Colon (tissue), 2 donors: Measurements from ENCODE around the gene SIM1.

Experiments used
- FAIRE-seq: peaks from 2 replicates; lab custom pipeline; 2012; peaks lifted over from hg19 to GRCh38; lab: Jason Lieb, UNC
- donor health status: control.
- donor health status: control.

The SIM1 gene

GRCh38 chr6:100470422-100471120 is 5.8 kb upstream of the SIM1 start:
- no peak for FAIRE-seq

GRCh38 chr6:100469101-100469859 is 4.6 kb upstream of the SIM1 start:
- FAIRE-seq: no peak

GRCh38 chr6:100468016-100468622 is 3.4 kb upstream of the SIM1 start:
- no peak for FAIRE-seq

GRCh38 chr6:100467129-100468015 is 2.7 kb upstream of the SIM1 start:
- FAIRE-seq: no peak

DNA sequence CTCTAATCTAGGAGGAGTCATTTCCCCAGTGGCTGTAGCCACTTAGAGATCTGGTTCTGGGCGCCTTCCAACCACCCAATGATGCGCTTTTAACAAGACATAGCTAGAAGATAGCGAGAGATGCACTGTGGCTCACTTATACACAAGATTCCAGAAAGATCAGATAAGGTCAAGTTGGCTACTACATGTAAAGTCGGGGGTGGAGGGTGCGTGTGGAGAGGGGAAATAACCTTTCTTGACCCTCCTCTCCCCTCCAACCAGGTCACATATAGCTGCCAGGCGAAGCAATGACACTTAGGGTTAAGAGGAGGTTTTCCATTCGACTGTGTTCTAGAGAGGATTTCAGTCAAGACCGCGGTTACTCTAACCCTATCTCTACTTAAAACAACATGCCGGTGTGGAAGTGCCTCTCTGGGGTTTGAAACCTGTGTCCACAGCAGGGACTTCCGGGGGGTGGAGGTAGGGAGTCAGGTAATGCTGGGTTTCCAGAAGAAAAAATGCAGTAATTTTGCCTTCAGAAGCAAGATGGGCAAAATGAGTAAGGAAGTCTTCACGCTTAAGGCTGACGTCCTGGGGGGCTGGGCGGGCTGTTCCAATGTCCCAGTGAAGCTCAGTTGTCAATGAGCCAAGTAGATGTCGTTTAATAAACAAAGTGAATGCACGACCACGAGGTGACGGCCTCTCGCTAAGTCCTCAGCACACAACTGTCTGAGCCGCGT is 1.8 kb upstream of the SIM1 start:
- no peak for FAIRE-seq

DNA sequence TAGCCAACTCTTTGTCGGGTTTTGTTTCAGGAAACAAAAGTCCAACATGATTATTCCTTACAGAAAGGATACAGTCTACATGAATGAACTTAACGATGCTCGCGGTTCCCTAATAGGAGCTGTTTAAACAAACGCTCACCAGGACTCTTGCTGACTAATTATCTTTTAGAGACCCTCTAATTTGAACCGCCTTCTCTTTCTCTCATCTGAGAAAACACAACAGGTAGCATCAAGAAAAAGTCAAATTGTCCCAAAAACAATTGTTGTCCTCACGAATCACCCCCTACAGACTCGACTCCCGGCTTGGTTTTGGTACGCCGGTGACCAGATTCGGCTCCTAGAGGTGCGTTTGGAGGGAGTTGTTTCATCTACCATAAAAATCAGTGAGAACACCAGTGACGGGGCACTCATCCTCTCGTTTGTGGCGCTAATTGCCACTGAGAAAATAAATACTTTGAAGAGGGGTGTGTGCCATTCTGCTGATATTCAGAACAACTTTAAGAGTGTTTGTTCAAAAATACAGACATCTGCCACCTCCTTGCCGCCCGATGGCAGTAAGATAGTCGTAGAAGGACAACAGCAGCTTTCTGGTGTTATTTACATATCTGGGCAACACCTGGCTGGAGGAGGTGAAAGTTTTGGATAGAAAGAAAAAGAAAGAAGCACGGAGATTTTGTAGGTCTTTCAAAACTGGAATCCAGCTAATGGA is 1.1 kb upstream of the SIM1 start:
- FAIRE-seq: no peak

DNA sequence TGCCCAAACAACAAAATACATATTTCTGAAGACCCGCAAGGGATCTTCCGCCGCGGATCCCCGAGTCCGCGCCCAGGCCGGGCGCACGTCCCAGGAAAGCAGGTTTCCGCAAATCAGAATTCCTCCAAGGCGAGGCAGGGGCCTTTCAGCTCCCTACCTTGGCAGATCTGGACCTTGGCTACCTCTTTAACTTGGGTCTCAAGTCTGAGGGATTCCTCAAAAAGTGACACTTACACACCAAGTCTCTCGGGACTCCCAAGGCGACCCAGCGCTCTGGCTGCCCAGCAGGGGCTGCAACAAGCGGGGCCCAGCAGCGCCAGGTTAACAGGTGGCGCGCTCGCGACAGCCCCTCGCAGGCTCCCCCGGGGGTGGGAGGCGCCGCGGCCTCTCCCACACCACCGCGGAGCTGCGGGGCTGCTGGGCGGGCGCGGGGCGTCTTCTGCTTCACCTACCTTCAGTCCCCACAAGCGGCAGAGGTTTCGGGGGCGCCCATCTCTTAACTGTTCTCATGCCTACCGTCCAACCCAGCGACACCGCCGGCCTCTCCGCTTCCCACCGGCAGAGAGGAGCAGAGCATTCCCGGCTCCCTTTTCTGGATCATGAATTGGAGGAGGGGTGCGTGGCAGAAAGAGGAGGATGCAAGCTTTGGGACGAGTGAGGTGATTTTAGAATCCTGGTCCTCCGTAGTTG is 414 bp downstream of the SIM1 start:
- FAIRE-seq: no peak

DNA sequence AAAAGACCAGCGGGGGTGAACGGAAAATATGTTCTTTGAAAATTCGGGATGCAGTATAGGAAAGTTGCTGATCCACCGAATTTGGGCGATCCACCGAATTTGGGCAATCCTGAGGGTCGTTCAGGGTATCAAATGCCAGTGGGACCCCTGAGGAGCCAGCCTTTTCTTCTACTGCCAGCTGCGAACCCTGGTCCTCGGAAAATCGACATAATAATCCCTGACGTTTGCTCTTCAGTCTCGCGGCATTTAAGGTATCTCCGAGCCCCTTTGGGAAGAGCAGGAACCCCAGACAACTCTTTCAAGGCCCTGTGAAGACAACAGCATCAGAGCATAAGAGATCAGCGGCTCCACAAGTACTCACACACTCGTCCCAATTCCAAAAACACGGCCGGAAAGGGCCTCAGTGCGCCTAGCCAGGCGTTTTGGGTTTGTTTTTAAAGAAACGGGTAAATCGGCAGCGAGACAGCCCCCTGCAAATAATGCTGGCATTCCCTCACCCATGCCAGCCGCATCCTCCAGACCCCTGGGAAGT is 1.0 kb downstream of the SIM1 start:
- FAIRE-seq: no peak

DNA sequence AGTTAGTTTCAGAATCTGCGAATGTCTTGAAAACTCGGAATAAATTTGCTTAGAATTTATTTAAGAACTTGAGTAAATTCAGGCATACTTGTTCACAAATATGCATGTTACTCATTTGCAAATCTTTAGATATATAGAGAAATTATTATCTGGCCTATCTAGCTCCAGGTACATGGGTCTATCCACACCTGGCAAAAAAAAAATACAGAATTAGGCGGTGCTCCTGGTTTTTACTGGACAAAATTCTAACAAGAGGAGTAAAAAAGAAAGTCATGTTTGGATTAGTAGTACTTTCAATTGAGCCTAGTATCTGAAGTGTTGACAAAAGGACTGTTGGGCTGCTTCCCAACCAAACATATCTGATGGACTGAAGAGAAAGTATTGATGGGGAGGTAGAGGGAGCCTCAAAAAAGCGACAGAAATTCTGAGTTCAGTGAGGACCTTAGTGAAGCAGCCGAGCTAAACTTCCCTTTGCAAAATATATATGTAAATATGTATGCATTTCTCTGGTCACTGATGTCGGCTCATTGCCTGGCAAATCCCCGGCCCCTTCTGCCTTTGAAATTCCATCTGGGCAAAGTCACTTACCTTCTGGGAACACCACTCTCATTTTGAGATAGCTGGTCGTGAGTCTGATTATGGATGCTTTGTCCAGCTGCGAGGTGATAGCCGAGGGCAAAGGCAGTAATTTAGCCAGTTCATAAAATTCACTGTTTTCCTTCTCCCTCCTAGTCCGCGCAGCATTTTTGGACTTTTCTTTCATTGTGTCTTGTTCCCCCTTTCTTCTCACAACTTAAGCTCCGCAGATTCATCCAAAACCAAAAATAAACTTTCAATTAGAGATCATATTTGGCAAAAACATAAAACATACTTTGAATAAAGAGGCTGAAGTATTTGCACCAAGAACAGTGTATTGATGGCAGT is 1.8 kb downstream of the SIM1 start:
- FAIRE-seq: no peak

DNA sequence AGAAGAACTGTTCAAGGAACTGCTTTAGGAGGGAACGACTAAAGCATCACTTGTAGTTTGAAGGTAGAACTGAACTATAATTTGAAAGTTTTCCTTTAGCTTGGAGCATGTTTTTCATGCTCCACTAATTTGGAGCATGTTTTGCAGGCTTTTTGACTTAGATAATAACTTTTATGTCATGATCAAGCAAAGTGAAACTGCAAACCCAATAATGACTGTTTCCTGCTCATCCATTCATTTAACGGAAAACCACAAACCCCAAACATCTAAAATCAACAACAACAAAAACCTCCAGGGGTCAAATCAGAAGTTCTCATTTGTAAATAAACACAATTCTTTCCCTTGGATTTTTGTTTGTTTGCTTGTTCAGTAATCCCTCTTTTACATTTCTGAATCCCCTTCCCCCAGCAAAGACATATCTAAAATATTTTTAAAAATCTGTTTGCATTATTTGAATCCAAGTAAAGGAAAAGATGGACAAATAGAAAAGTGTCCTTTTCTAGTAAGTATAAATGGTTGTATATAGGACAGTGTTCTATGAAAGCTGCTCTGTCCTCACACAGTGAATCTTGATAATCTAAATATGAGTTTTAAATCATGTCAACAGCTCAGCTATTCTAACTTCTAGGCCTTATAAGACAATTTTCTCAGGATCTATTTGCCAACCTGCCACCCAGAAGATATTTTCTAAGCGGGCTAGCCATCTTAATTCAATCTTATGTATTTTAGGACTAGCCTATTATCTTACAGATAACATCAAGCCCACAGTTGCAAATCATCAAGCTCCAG is 2.6 kb downstream of the SIM1 start:
- FAIRE-seq: no peak

DNA sequence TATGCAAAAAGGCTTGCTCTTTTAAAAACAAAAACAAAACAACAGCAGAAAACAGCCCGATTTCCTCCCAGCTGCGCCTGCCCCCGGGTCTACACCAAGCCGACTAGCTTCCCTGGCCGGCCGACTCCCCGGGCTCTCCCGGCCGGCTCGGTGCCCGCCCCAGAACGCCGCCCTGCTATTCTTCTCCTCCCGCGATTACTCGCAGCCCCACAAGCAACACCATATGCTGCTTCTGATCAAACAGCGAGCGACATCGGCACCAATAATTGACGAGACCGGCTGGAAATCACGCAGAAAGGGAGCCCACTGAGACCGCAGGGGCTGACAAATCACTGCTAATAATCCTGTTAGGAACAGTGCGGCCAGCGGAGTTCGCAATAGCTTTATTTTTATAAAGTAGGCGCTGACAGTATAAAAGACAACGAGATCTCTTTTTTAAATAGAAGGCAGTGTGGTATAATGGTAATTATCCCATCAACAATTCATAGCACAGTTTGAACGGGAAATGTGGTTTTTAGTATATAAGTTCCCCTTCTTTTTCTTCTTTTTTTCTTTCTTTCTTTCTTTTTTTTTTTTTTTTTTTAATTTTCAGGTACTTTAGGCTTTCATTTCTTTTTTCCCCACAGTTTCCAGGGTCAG is 3.3 kb downstream of the SIM1 start:
- no peak for FAIRE-seq

GRCh38 chr6:100460650-100461204 is 4.0 kb downstream of the SIM1 start:
- no peak for FAIRE-seq

DNA sequence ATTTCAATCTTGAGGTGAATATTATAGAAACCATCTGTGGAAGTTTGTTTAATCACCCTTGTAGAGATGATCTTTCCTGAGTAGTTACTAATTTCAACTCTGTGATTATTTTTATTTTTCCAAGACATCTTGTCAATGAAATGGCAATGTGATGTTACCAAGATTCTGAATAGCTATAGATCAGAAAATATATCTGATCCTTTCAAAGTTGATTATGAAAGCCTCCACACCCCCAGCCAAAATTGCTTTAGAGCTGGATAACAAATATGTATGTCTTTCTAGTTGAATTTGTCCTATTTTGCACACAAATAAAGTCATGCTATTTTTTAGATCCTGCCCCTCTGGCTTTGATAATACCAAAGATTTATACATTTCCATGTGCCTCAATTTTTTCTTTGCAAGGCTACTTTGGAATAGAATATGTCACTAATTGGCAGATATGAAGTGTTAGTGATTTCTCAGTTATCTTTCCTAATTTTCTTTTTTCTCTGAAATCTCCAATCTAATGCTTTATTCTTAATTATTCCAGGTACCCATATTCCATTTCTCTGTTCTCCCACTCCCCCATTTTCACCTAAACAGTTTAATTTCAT is 5.0 kb downstream of the SIM1 start:
- no peak for FAIRE-seq

DNA sequence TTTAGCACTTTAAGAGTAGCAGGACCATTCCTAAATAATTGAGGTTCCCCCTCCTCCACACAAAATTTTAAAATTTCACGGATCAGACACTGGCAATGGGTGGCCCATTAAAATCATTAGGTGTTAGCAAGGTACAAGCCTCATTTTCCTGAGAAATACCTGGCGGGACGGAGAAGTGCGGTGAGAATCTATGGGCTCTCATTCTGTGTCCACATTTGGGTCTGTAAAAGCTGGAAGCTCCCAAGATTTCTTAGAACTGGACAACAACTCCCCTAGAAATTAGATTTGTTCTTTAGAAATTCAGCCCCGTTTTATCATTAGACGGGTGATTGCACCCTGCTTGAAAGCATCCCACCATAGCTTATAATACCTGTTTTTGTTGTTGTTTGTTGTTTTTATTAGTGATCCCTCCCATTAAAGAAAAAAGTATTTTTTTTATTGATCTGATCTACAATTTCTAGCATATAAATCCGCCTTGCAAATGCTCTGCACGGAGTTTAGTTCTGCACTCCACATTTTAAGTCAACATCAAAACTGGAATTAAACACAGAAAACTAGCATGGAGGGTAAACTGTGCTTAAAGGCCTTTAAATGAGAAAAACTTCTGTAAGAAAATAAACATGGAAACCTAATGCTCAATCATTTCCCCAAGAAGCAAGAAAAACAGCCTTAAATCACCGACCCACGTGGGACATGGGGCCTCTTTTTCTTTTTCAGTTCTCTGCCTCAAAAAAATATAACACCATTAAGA is 5.7 kb downstream of the SIM1 start:
- FAIRE-seq: no peak

- no peak for FAIRE-seq
Observed at GRCh38 chr6:100457311-100457990, 7.3 kb downstream of the SIM1 start.

- FAIRE-seq: no peak
Observed at GRCh38 chr6:100456908-100457235, 7.8 kb downstream of the SIM1 start.
